HepG2 (cell line): ENCODE measurements around the gene MT4. TPM values are rescaled to one million over a fixed set of nuclear protein-coding genes. Genes with fewer than 3 reads are reported as not detected.

ENCODE experiments used
- ADNP ChIP-seq: sonication (generic); formaldehyde crosslinking; IDR thresholded peaks from 2 replicates; pipeline ENCODE4 v1.4.0; 2020; ENCODE audit warnings: missing genetic modification reagents
- ATF7 ChIP-seq, 2 experiments: fragments of 450-650 bp in 1 of 2; sonication (generic) in 1 of 2; formaldehyde crosslinking in 1 of 2; IDR thresholded peaks; 2 replicates each; pipeline versions ENCODE4 v1.4.0 to v1.6.1; 2016 to 2020; ENCODE audit warnings: antibody characterized with exemption in 1 of 2, mild to moderate bottlenecking in 1 of 2, missing genetic modification reagents in 1 of 2
- CHD4 ChIP-seq: fragments of 200-600 bp; sonication (generic); IDR thresholded peaks from 2 replicates; pipeline ENCODE4 v1.7.0; 2017; ENCODE audit warnings: mild to moderate bottlenecking, low read length, borderline replicate concordance
- FOXA3 ChIP-seq: IDR thresholded peaks from 2 replicates; pipeline ENCODE4 v1.6.1; 2016; ENCODE audit warnings: missing genetic modification reagents, missing compliant biosample characterization
- HOXA3 ChIP-seq: sonication (generic); formaldehyde crosslinking; IDR thresholded peaks from 2 replicates; pipeline ENCODE4 v1.5.0; 2020; ENCODE audit warnings: missing genetic modification reagents
- MED1 ChIP-seq: sonication (generic); formaldehyde crosslinking; IDR thresholded peaks from 2 replicates; pipeline ENCODE4 v1.4.0; 2020; ENCODE audit warnings: missing genetic modification reagents
- MIXL1 ChIP-seq: IDR thresholded peaks from 2 replicates; pipeline ENCODE4 v1.6.1; 2016
- NR2F6 ChIP-seq, 2 experiments: IDR thresholded peaks; 2 replicates each; pipeline ENCODE4 v1.6.1; 2016; ENCODE audit warnings: antibody characterized with exemption in 1 of 2, mild to moderate bottlenecking in 1 of 2
- RARG ChIP-seq: sonication (generic); formaldehyde crosslinking; IDR thresholded peaks from 2 replicates; pipeline ENCODE4 v1.4.0; 2020; ENCODE audit warnings: low read depth, mild to moderate bottlenecking, missing genetic modification reagents
- SALL1 ChIP-seq: sonication (generic); formaldehyde crosslinking; IDR thresholded peaks from 2 replicates; pipeline ENCODE4 v1.8.0; 2022; ENCODE audit warnings: mild to moderate bottlenecking, missing genetic modification reagents
- ZBTB25 ChIP-seq: IDR thresholded peaks from 2 replicates; pipeline ENCODE4 v1.6.1; 2018; ENCODE audit warnings: missing genetic modification reagents
- ZMAT3 ChIP-seq: sonication (generic); formaldehyde crosslinking; conservative IDR thresholded peaks from 2 replicates; pipeline ENCODE4 v1.7.0; 2021; ENCODE audit warnings: missing genetic modification reagents
- ZMYM2 ChIP-seq: sonication (generic); formaldehyde crosslinking; IDR thresholded peaks from 2 replicates; pipeline ENCODE4 v1.8.0; 2022; ENCODE audit warnings: mild to moderate bottlenecking, missing genetic modification reagents
- ZMYM3 ChIP-seq: sonication (generic); formaldehyde crosslinking; IDR thresholded peaks from 2 replicates; pipeline ENCODE4 v1.5.1; 2020; ENCODE audit warnings: mild to moderate bottlenecking, missing genetic modification reagents
- polyA plus RNA-seq, 8 experiments: library from polyadenylated mRNA; depleted of rRNA in 3 of 8; stranded (reverse) in 7 of 8; unstranded in 1 of 8; fragments of >200 nt; fragmentation: Illumina TruSeq in 4 of 8; extraction: Trizol in 4 of 8; gene quantifications; 2 replicates each; pipeline versions ENCODE4 v1.2.1 to v1.2.3, GENCODE V29; 2011 to 2016; ENCODE audit warnings: low read depth in 4 of 8, missing spikeins in 1 of 8, mixed read lengths in 1 of 8; ENCODE audit not compliant: insufficient read depth in 1 of 8
- total RNA-seq, 5 experiments: library from RNA; depleted of rRNA; stranded (reverse); fragments of >200 nt; fragmentation: Illumina TruSeq; extraction: Trizol; gene quantifications; 2 replicates each; pipeline ENCODE4 v1.2.3, GENCODE V29; 2016; ENCODE audit warnings: low read depth in 1 of 5
- TF ChIP-seq, protein P1 (sequence below): sonication (generic); formaldehyde crosslinking; IDR thresholded peaks from 2 replicates; pipeline ENCODE4 v1.5.1; 2020; ENCODE audit warnings: mild to moderate bottlenecking, missing genetic modification reagents, borderline replicate concordance
- TF ChIP-seq, protein P2 (sequence below): sonication (generic); formaldehyde crosslinking; IDR thresholded peaks from 2 replicates; pipeline ENCODE4 v1.4.0; 2020; ENCODE audit warnings: missing genetic modification reagents, borderline replicate concordance
- TF ChIP-seq, protein P3 (sequence below): sonication (generic); formaldehyde crosslinking; conservative IDR thresholded peaks from 2 replicates; pipeline ENCODE4 v1.4.0; 2020; ENCODE audit warnings: mild to moderate bottlenecking, missing genetic modification reagents, moderate library complexity

The MT4 gene
- total and polyA plus RNA-seq, 2 of the 13 experiments (the other 11 are each of a cell fraction or from before 2014, with no cell fraction given) = not detected

DNA sequence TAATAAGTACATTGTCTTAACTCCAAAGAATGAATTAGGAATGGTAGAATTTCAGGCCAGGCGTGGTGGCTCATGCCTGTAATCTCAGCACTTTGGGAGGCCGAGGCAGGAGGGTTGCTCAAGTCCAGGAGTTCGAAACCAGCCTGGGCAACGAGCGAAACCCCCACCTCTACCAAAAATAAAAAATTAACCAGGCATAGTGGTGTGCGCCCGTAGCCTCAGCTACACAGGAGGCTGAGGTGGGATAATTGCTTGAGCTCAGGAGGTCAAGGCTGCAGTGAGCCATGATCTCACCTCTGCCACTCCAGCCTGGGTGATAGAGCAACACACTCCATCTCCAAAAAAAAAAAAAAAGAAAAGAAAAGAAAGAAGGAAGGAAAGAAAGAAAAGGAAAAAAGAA lies 26.5 kb upstream of the MT4 start (continued):
- peak; percentile 63; the same call in 1 of the 2 replicates for TF ChIP-seq NR2F6 (IDR thresholded peaks at IDR 0.05)
- TF ChIP-seq NR2F6 (CRISPR knock-in tag; IDR thresholded peaks at IDR 0.05) = peak; percentile 85
- TF ChIP-seq MED1 = peak; percentile 65
- TF ChIP-seq ATF7 (IDR thresholded peaks at IDR 0.05) = peak; percentile 21; the same call in 1 of the 2 replicates
- TF ChIP-seq ATF7 (CRISPR knock-in tag; IDR thresholded peaks at IDR 0.05) = 0 out of 2 replicates have a peak, but pooled peaks have one; percentile 63
- peak; percentile 87 for TF ChIP-seq MIXL1 (CRISPR knock-in tag)
- 0 out of 2 replicates have a peak, but pooled peaks have one; percentile 14 for TF ChIP-seq HOXA3
- TF ChIP-seq CHD4 = peak; percentile 36; the same call in 1 of the 2 replicates
- peak; percentile 48; the same call in 1 of the 2 replicates for TF ChIP-seq ZMYM2 (CRISPR knock-in tag)
- peak; percentile 4; the same call in 1 of the 2 replicates for TF ChIP-seq FOXA3 (CRISPR knock-in tag)
- TF ChIP-seq, protein P1, sequence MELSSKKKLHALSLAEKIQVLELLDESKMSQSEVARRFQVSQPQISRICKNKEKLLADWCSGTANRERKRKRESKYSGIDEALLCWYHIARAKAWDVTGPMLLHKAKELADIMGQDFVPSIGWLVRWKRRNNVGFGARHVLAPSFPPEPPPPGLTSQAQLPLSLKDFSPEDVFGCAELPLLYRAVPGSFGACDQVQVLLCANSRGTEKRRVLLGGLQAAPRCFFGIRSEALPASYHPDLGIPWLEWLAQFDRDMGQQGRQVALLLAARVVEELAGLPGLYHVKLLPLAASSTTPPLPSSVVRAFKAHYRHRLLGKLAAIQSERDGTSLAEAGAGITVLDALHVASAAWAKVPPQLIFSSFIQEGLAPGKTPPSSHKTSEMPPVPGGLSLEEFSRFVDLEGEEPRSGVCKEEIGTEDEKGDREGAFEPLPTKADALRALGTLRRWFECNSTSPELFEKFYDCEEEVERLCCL = no peak
- TF ChIP-seq SALL1 (CRISPR knock-in tag) = peak; percentile 70
- TF ChIP-seq ADNP (CRISPR knock-in tag) = peak; percentile 80
- TF ChIP-seq, protein P2, sequence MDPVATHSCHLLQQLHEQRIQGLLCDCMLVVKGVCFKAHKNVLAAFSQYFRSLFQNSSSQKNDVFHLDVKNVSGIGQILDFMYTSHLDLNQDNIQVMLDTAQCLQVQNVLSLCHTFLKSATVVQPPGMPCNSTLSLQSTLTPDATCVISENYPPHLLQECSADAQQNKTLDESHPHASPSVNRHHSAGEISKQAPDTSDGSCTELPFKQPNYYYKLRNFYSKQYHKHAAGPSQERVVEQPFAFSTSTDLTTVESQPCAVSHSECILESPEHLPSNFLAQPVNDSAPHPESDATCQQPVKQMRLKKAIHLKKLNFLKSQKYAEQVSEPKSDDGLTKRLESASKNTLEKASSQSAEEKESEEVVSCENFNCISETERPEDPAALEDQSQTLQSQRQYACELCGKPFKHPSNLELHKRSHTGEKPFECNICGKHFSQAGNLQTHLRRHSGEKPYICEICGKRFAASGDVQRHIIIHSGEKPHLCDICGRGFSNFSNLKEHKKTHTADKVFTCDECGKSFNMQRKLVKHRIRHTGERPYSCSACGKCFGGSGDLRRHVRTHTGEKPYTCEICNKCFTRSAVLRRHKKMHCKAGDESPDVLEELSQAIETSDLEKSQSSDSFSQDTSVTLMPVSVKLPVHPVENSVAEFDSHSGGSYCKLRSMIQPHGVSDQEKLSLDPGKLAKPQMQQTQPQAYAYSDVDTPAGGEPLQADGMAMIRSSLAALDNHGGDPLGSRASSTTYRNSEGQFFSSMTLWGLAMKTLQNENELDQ (CRISPR knock-in tag) = no peak
- peak; percentile 76 for TF ChIP-seq ZMYM3 (CRISPR knock-in tag)
- TF ChIP-seq, protein P3, sequence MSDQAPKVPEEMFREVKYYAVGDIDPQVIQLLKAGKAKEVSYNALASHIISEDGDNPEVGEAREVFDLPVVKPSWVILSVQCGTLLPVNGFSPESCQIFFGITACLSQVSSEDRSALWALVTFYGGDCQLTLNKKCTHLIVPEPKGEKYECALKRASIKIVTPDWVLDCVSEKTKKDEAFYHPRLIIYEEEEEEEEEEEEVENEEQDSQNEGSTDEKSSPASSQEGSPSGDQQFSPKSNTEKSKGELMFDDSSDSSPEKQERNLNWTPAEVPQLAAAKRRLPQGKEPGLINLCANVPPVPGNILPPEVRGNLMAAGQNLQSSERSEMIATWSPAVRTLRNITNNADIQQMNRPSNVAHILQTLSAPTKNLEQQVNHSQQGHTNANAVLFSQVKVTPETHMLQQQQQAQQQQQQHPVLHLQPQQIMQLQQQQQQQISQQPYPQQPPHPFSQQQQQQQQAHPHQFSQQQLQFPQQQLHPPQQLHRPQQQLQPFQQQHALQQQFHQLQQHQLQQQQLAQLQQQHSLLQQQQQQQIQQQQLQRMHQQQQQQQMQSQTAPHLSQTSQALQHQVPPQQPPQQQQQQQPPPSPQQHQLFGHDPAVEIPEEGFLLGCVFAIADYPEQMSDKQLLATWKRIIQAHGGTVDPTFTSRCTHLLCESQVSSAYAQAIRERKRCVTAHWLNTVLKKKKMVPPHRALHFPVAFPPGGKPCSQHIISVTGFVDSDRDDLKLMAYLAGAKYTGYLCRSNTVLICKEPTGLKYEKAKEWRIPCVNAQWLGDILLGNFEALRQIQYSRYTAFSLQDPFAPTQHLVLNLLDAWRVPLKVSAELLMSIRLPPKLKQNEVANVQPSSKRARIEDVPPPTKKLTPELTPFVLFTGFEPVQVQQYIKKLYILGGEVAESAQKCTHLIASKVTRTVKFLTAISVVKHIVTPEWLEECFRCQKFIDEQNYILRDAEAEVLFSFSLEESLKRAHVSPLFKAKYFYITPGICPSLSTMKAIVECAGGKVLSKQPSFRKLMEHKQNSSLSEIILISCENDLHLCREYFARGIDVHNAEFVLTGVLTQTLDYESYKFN = peak; percentile 76
- no peak for TF ChIP-seq ZBTB25
- no peak for TF ChIP-seq RARG
- TF ChIP-seq ZMAT3 (CRISPR knock-in tag) = 0 out of 2 replicates have a peak, but pooled peaks have one; percentile 26
